ENCODE data around the gene PRPSAP2.

DNA sequence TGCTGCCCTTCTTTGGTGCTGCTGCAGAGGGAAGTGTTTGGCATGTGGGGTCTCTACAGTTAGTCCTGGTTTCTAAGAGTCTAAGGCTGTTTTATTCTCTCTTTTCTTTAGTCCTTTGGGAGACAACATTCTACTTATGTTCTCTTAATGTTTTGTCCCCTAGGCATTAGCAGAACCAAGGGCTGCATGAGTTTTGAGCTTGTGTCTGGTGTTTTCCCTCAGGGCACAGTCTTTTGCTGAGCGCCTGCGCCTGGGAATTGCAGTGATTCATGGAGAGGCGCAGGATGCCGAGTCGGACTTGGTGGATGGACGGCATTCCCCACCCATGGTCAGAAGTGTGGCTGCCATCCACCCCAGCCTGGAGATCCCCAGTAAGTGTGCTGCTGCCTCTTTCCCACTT is 53.0 kb downstream of the PRPSAP2 start:
- no peak for TF ChIP-seq EZH2 (IDR thresholded peaks at IDR 0.05)
- TF ChIP-seq POLR2AphosphoS5 (IDR thresholded peaks at IDR 0.05; ENCODE audit: borderline replicate concordance, low read depth, low read length): no peak
- TF ChIP-seq FOXP2 (optimal IDR thresholded peaks at IDR 0.05; ENCODE audit: control extremely low read depth, extremely low read length, insufficient read depth): no peak

All from SK-N-MC (cell line).